Activated CD4-positive, alpha-beta T cell treated with anti-CD3 and anti-CD28 coated beads for 1 hour (primary cell): Measurements from ENCODE around the gene SMAD5.

Source experiments
- DNase-seq: peaks from one replicate; pipeline ENCODE4 v3.0.0-alpha.2; 2020

The SMAD5 gene

DNA sequence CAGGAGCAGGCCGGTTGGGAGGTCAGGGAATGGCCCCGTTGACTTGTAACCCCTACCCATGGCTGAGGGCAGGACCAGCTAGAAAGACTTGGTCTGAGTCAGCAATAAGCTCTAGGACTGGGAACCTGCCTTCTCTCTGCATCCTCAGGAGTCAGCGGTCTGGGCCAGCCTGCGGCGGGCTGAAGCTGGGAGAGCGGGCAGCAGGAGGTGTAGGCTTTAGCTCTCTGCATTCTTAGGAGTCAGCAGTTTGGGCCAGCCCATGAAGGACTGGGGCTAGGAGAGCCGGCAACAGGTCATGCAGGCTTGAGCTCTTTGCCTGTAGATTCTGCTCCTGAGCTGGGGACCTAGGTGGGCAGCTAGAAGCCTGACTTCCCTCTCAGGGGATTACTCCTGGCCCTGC is 66.8 kb downstream of the SMAD5 start:
- no peak for DNase-seq

DNA sequence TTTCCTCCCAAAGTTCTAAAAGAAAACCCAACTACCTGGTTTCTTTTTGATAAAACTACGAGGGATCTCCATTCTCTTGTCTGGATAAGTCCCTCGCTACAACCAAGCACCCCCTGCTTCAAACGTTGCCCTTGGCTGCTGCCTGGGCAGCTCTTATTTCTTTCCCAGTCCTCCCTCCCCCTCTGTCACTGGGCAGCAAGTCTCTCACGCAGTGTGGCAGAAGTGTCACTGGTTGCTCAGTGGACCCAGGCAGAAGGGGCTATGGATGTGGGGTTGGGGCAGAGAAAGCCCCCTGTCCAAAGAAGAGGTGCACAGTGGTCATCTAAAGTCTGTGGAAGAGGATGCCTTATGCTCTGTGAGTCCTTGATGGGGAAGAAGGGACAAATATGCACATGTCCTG is 67.5 kb downstream of the SMAD5 start:
- no peak for DNase-seq

DNA sequence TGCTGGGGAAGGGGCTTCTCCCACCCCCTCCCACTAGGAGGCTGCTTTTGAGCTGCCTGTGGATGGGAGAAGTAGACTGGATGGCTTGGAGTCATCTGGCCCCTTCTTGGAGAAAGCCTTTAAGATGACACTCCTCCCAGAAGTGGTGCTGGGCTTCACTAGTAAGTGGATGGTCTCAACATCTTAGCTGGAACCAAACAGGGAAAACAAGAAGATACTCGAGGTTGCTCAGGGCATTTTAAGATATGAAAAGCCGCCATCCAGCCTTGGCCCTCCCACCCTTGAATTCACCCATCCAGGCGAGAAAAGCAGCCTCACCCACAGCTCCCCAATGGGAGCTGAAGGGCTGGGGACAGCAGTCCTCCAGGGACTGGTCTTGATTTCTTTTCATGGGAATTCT is 68.1 kb downstream of the SMAD5 start:
- DNase-seq = no peak

DNA sequence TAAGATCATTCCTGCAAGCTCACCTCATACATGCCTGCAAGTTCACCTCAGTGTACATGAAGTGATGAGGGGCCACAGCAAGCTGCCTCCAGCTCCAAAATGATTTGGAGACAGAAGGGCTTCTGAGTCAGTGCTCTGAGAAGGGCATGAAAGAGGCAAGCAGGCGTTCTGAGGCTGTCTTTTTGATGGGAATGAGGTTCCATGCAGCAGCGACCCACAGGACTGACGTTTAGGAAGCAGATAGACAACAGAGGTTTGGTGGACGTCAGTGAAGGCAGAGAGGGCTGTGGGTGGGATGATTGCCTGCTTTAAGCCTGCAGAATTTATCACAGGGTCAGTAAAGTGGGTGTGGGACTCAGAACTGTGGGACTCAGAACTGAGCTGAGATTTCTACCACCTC is 69.2 kb downstream of the SMAD5 start:
- DNase-seq = no peak

DNA sequence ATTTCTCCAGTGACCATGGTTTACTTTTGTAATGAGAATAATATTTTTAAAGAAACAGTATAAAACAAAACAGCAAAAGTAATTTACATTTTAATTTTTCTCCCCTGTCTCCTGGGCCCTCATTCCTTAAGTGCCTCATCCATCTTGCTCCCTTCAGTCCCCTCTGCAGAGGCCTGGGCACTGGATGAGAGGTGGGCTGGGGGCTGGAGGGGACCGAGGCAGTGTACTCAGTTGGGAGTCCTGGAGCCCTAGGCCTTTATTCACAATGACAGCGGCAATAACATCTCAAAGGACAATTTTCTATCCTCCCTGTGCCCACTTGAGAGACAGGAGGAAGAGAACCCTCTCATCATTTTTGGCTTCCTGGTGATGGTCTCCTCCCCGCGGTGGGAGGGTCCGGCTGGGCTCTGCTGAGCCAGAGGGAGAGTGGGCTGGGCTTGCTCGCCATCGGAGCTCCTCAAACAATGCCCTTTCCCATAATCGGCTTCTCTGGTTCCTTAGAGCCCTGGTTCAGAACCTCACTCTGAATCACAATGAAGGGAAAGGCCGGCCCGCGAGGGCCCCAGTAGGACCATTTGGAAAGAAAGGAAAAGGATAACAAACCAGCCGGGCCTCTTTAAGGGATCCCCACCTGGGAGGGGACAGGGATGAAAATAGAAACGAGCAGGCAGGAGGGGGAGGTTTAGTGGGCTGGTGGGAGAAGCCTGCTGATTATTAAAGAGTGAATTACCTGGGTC is 70.0 kb downstream of the SMAD5 start:
- no peak for DNase-seq

DNA sequence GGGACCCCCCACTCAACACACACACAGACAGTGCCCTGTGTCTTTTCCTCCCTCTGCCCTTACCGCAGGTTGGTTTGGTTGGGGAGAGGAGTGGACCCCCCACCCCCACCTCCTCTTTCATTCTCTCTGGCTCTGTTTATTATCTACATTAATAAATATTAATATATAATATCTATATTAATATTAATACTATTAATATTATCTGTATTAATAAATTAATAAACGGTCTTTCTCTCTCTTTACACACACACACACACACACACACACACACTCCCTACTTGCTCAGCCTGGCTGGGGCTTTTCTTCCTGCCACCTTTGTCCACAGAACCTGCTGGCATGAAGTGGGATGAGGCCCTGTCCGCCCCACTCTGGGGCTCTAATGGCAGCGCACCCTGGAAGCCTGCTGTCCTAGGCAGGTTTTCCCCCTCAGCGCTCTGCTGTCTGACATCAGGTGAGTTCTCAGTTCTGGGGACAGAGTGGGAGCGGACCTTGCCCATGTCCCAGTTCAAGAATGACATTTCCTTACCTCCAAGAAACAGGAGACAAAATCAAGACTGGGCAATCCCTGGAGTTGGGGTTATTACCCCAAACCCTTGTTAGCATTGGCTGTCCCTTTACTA is 70.8 kb downstream of the SMAD5 start:
- no peak for DNase-seq

DNA sequence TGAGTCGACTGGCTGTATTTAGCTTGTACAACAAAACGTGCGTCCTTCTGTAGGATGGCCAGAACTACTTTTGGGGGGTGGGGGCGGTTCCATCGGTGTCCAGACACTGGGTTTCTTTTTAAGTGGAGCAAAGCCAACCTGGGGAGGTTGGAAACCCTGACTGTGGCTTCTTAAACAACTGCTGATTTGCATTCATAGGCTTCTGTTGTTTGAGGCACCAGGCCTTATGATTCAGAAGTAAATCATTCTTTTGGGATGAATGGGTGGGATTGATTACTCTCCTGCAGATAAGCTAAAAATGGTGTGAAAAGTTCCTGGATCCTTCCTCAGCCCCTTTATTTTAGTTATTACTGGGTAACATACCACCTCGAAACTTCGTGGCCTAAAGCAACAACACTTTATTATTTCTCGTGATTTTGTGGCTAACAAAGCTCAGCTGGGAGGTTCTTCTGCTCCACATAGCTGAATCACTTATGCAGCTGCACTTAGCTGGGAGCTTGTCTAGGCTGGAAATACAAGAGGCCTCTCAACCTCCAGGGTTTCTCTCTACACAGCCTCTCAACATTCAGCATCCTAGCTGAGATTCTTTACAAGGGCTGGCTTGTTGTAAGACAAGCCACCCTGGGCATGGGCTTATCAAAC is 72.5 kb downstream of the SMAD5 start:
- DNase-seq = no peak

DNA sequence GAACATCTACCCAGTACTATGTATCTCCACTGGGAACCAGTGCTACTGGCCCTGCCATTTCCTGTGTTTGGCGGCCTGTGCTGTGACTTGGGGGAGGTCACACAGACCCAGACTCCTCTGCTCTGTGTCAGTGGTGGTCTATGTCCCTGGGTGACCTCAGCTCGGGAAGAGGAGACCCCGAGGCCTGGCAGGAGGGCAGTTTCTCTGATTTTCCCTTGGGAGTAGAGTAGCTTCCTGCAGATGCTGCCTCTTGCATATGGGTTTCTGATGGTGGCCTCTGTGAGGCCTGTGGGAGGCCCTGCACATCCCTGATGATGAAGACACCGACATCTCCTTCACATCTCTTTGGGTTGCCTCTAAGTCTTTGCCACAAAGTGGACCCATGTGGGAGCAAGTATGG is 73.3 kb downstream of the SMAD5 start:
- DNase-seq = no peak

DNA sequence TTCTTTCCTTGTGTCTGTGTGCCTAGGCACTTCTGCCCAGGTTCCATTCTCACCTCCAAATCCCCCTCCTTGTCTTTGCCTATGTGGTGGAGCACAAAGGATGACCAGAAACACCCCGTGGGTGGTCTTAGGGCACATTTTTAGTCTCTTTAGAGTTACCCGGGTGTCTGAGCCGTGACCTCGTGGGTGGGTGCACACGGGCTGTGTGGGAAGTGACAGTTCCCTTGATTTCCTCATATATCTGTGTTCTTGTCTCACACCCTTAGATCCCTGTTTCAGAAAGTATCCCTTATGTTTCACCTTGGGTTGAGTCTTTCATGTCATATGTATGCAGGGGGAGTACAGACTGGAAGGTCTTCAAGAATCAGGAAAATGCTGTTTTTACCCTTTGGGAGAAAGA is 73.7 kb downstream of the SMAD5 start:
- DNase-seq = no peak

DNA sequence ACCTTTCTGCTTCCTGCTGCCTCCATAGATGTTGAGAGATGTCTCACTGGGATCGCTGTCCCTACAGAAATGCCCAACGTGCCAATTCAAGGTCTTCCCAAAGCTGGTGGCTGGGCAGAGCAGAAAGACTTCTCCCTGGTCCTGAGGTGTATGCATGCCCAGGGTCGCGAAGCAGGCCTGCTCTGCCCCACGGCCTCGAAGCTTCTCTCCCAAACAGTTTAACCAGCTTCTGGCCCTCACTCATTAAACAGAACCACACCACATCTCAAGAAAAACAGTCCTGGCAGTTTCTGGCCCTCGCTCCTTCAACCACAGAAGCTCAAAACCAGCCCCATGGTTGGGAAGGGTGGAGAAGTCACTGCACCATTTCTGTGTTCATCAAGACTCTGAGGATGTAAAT is 75.0 kb downstream of the SMAD5 start:
- no peak for DNase-seq

DNA sequence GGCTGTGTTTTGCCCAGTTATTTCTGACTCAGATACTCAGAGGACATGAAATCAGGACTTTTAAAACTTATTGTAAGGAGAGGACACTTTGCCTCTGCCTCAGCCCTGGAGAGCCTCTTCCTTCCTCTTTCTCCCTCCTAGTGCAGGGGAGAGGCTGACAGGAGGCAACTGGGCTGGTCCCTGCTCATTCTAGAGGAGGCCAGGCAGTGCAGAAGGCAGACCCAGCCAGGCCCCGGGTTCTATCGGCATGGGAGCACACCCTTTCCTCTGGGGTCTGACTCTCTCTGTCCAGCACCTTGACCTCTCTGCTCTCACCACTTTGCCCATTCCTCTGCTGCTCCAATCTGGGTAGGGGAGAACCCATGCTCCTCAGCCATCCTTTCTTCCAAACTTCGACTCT is 76.3 kb downstream of the SMAD5 start:
- no peak for DNase-seq

DNA sequence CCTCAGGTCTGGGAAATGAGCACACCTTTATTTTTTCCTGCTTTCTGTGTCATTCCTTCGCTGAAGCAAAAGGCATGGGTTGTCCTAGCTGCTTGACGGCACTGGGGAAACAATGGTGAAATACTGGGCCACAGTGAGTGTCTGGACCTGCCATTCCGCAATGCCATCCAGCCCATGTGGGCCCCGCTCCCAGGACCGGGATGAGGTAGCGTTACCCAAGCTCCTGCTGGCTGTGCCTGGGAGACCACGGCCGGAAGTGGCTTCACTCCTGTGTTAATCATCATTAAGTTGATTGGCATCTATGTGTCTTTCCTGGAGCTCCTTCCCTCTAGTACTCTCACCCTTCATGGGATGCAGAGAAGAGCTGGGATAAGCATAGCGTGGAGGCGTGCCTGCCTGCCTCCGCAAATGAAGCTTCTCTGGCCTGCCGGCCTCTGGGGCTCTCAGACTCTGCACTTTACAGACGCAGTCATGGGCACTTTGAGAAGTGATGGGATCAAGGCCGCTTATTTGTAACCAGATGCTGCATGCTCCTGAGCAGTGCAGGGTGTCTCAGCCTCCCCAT is 76.8 kb downstream of the SMAD5 start:
- no peak for DNase-seq

DNA sequence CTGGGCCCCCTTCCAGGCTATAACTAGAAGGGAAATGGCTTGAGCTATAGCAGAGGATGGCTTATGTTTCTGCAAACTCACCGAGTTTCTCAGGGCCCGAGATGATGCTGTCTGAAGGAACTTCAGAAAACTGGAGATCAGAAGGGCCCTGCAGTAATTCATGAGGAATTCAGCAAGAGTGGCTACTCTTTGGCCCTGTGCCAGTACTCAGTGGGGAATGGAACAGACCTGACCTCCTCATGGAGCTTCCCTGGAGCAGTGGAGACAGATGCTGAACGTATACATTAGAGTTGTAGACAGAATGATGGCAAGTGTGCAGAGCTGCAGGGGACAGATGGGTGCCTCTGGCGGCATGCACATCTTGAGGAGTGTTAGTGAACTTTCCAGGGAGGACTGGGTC is 77.6 kb downstream of the SMAD5 start:
- DNase-seq = no peak

DNA sequence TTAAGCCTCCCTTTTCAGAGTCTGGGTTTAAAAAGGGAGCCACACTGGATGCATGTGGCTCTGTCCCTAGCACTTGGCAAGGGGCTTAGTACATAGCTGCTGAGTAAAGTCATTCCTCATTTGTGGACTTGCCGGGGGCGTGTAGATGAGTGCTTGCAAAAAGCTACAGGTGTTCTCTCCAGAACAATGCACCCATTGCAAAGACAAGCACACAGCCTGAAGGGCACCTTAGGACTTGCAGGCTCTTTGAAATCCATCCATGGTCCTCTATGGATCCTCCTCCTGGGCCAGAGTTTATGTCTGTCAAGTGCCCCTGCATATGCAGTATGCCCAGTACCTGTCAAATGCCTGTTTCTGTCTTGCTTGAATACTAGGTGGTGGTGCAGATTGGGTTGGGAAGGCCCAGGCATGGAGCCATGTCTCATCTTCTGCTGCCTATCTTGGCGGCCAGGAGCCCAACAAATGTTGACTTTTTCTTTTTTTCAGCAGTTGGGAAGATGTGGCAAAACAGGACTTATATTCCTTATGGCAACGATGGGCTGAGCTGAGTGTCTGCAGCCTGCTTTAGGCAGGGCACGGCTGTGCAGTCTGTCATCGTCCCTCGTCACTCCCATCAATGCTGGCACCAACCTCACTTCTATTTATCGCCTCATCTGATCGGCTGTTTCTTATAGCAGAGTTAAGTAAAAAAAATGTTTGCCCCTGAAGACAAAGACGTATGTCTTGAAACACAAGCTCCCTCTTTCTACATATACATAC is 78.8 kb downstream of the SMAD5 start:
- no peak for DNase-seq

DNA sequence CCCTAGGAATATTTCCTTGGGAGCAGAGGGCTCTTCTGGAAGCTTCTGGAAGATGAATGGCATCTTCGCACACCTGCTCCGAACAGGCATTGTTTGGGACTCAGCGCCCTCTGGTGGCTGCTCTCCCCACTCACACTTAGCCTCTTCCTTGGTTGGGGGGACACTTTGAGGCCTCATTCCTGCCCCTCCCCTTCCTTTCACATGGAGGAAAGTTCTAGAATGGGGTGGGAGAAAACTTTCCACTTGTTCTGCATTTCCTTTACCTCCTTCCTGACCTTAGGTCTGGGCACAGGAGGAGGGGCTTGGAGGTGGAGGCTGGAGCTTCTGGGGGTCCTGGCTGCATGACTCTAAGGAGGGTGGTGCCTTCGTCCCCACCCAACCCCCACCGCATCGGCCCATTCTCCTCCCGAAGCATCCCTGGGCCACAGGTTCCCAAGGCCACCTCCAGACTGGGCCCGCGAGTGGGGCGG is 79.6 kb downstream of the SMAD5 start:
- DNase-seq = peak; percentile 10

DNA sequence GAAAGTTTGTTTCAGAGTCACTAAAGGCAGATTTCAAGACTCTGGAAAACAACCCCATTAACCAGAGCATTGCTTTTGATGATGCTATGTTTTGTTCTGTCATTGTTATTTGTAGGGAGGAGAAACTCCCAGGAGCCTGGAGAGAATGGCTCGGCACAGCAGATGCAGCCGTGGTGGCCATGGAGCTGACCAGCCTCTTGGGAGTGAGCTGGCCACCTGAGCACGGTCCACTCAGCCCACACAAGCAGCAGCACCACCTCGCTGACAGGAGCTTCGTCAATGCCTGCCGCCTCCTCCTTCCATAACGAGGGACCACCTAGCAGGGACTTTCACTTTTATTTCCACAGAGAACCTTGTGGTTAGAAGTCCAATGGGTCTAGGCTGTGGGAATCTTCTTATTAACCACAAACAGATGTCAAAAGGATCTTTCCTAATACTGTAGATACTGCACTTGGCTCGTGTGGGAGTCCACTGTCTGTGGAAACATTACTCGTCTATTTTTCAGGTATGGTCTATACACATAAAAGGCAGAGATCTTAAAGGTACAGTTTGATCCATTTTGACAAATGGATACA is 81.4 kb downstream of the SMAD5 start:
- DNase-seq = no peak

DNA sequence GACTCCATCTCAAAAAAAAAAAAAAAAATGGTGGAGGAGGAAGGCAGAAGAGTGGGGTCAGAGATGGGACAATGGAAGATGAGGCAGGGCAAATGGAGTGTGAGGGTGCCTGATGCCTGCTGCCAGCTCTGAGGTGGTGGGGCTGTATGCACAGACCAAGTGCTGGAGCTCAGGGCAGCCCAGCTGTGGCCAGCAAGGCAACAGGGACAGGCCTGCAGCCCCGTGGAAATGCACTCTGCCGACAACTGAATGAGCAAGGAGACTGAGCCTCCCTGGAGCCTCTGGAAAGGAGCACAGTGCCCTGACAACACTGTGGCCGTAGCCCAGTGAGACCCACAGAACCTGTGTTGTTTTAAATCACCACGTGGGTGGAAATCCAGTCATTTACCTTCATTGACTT is 83.2 kb downstream of the SMAD5 start:
- no peak for DNase-seq

DNA sequence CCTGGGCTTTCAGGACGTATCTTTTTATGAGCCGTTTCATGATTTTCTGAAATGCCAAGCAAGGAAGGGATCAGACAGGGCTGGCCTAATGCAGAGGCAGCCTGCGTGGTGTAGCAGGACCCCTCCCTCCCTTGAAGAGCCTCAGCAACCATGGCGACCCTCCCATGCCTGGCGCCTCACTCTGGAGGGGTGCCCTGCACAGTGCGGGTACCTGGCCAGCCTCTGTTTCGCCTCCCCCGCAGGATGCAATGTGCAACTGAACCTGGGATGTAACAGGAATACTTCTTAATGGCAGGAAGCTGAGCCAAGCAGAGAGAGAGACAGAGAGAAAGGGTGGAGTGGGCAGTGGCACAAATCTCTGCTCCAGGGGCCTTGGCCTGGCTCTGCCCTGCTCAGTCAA is 83.6 kb downstream of the SMAD5 start:
- DNase-seq = no peak

DNA sequence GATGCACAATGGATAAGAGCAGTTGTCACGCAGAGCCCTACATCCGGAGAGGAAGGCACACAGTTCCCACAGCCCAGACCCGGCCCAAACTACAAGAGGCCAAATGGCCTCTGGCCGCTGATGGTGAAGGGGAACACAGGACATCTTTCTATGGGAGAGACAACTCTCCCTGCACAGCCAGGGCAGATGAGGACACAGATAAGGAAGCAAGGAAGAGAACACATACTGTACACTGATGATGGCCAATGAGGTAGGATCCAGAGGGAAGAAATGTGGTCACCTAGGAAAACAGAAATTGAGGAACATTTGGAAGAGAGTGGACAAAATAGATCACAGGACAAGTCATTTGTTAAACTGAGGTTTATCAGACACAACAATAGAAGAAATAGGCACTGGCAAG is 88.7 kb downstream of the SMAD5 start:
- DNase-seq = no peak

DNA sequence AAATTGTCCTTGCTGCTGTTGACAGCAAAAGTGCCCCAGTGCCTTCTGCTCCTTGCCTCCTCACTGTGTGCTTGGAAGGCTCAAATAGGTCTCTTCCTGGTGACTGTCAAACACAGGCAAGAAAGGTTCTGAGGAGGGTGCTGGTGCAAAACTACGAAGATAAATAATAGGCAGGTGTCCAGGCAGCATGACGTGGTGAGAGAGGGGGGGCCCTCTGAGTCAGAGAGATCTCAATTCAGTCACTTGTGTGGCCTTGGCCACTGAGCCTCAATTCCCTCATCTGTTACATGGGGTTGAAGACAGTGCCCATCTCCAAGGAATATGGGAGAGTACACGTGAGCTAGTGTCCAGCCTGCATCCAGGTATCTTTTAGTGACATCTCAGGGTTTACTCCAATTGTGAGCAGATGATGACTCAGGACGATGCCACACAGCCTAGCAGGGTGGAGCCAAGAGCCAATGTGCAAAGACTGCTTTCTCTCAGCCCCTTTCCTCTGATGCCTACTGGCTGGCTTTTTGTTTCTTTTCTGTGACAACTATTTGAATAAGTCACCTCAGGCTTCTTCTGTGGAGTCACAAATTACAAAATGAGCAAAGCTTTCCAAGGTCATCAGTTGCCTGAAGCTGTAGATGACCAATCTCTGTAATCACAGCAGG is 90.1 kb downstream of the SMAD5 start:
- no peak for DNase-seq

DNA sequence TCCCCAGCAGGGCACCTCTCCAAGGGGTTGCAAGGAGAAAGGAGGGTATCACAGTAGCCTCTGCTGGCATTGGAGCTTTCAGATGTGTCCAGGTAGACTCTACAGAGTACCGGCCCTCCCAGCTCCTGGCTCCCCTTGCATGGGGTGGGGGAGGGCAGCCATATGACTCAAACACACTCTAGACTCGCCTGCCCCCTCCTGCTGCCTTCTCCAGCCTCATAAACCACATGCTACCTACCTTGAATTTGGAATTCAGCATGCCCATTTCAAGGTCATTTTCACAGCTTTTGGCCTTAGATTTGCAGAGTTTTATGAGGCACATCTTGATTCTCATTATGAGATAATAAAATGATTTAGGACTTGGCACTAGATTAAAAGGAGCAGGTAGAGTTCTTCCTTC is 93.2 kb downstream of the SMAD5 start:
- no peak for DNase-seq

DNA sequence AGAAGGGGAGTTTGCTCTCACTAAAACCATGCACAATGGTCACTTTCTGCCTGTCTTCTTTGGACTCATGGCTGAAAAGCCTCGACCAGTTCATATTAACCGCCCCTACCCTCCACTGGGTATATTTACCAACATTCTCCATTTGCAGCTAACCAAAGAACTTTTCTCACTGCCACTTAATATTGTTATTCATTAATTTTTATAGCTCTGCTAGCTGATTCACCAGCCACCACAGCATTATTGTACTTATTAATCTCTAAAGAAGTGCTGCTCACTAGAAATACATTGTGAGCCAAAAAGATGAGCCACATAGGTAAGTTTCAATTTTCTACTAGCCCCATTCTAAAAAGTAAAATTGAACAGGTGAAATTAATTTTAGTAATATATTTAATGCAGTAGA is 93.8 kb downstream of the SMAD5 start:
- no peak for DNase-seq
